Gastrocnemius medialis (tissue), 4 donors: ENCODE measurements around the gene COL28A1.

ENCODE experiments used
- POLR2A ChIP-seq, 2 donors: fragments of 450-650 bp; IDR thresholded peaks; one replicate each; pipeline ENCODE4 v1.6.1; 2017; ENCODE audit warnings: antibody characterized with exemption in 2 of 2, mild to moderate bottlenecking in 2 of 2, moderate library complexity in 2 of 2
- TF ChIP-seq, protein P1 (sequence below), 5 experiments: fragments of 450-650 bp in 3 of 5; fragments of 200-600 bp in 2 of 5; sonication (generic) in 2 of 5; IDR thresholded peaks in 4 of 5; conservative IDR thresholded peaks in 1 of 5; 1 replicate in 4 of 5; 2 replicates in 1 of 5; pipeline ENCODE4 v1.5.1; 2016 to 2019; ENCODE audit warnings: antibody characterized with exemption in 5 of 5, mild to moderate bottlenecking in 3 of 5, moderate library complexity in 3 of 5

DNA sequence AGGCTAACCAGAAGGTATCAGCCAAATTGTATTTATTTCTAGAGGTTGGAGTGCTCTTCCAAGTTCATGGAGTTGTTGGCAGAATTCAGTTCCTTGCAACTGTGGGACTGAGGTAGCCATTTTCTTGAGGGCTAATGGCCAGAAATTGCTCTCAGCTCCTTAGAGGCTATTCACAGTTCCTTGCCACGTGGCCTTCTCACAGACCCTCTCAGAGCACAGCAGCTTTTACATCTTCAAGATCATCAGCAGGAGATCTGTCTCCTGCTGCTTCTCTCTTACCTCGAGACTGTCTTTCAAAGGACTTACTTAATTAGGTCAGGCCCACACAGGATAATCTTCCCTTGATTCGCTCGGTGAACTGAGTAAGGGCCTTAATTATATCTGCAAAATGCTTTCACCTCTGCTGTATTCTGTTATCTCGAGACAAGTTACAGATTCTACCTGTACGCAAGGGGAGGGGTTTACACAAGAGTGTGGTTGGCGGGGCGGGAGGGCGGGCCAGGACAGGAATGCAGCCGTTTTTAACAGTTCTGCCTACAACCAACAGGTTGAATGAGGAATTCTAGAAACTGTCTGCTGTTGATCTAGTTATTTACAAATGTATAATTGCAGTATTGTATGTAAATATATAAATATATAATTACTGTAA lies 46.0 kb upstream of the COL28A1 start:
- TF ChIP-seq, protein P1, sequence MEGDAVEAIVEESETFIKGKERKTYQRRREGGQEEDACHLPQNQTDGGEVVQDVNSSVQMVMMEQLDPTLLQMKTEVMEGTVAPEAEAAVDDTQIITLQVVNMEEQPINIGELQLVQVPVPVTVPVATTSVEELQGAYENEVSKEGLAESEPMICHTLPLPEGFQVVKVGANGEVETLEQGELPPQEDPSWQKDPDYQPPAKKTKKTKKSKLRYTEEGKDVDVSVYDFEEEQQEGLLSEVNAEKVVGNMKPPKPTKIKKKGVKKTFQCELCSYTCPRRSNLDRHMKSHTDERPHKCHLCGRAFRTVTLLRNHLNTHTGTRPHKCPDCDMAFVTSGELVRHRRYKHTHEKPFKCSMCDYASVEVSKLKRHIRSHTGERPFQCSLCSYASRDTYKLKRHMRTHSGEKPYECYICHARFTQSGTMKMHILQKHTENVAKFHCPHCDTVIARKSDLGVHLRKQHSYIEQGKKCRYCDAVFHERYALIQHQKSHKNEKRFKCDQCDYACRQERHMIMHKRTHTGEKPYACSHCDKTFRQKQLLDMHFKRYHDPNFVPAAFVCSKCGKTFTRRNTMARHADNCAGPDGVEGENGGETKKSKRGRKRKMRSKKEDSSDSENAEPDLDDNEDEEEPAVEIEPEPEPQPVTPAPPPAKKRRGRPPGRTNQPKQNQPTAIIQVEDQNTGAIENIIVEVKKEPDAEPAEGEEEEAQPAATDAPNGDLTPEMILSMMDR (IDR thresholded peaks at IDR 0.05 in 4 of 5, conservative IDR thresholded peaks at IDR 0.05 in 1 of 5) = no peak
- TF ChIP-seq POLR2A (IDR thresholded peaks at IDR 0.05) = no peak
